ENCODE results near the gene ENTHD1.
"Not testable (repeated sequence)": the region's sequence is repeated elsewhere in the genome, so short reads cannot be mapped to it uniquely, and the experiment has no call there.

The ENTHD1 gene

GRCh38 chr22:39738746-39739145, 154.8 kb downstream of the ENTHD1 start:
- DNase-seq, result no peak
- H4K20me1 ChIP-seq (ENCODE audit: insufficient read depth, low read length), result no peaks in the 10 kb centered on the region
- TF ChIP-seq CTCF (IDR thresholded peaks at IDR 0.05; ENCODE audit: borderline replicate concordance, extremely low read depth, low read length, poor library complexity, severe bottlenecking) (no peak), EZH2 (IDR thresholded peaks at IDR 0.05; ENCODE audit: borderline replicate concordance, low read depth, low read length, severe bottlenecking) (no peak)

GRCh38 chr22:39735776-39736175, 157.8 kb downstream of the ENTHD1 start:
- H3K9ac ChIP-seq (ENCODE audit: low read depth, low read length), result no peak overlapping the region
- H4K20me1 ChIP-seq (ENCODE audit: insufficient read depth, low read length), result no peaks in the 10 kb centered on the region
- no peaks in the 10 kb centered on the region for H3K4me1 ChIP-seq (ENCODE audit: insufficient read depth, low read length)
- no peaks in the 10 kb centered on the region for H3K9me3 ChIP-seq (ENCODE audit: insufficient read depth, low read length, severe bottlenecking)
- no peak overlapping the region for H3K4me3 ChIP-seq (ENCODE audit: low read depth in 1 of 2, low read length in 2 of 2)
- ATAC-seq (ENCODE audit: insufficient read depth, low read depth) (no peak), DNase-seq (no peak)
- H3K27ac ChIP-seq (ENCODE audit: low read length), result no peak overlapping the region
- no peaks in the 10 kb centered on the region for H3K27me3 ChIP-seq (ENCODE audit: insufficient read depth, low read length, poor library complexity)
- H3K36me3 ChIP-seq (ENCODE audit: insufficient read depth, low read length), result no peaks in the 10 kb centered on the region
- H3K79me2 ChIP-seq (ENCODE audit: insufficient read depth, low read length), result no peaks in the 10 kb centered on the region
- TF ChIP-seq CTCF (IDR thresholded peaks at IDR 0.05; ENCODE audit: borderline replicate concordance, extremely low read depth, low read length, poor library complexity, severe bottlenecking) (no peak), EZH2 (IDR thresholded peaks at IDR 0.05; ENCODE audit: borderline replicate concordance, low read depth, low read length, severe bottlenecking) (no peak)
- no peak overlapping the region for H2AFZ ChIP-seq (ENCODE audit: low read depth, low read length)
- no peak overlapping the region for H3K4me2 ChIP-seq (ENCODE audit: insufficient read depth, low read length)

More at GRCh38 chr22:39738746-39739145, 154.8 kb downstream of the ENTHD1 start:
- H3K4me1 ChIP-seq (ENCODE audit: insufficient read depth, low read length), result peaks cover 6% of the 10 kb centered on the region; the same call in 1 of the 2 replicates
- ATAC-seq (ENCODE audit: insufficient read depth, low read depth), result no peak
- H3K27ac ChIP-seq (ENCODE audit: low read length), result no peak overlapping the region
- H3K4me2 ChIP-seq (ENCODE audit: insufficient read depth, low read length), result no peak overlapping the region
- H3K4me3 ChIP-seq (ENCODE audit: low read depth in 1 of 2, low read length in 2 of 2), result no peak overlapping the region
- H2AFZ ChIP-seq (ENCODE audit: low read depth, low read length), result no peak overlapping the region
- no peaks in the 10 kb centered on the region for H3K36me3 ChIP-seq (ENCODE audit: insufficient read depth, low read length)
- H3K27me3 ChIP-seq (ENCODE audit: insufficient read depth, low read length, poor library complexity), result no peaks in the 10 kb centered on the region
- H3K9me3 ChIP-seq (ENCODE audit: insufficient read depth, low read length, severe bottlenecking), result no peaks in the 10 kb centered on the region
- no peak overlapping the region for H3K9ac ChIP-seq (ENCODE audit: low read depth, low read length)
- no peaks in the 10 kb centered on the region for H3K79me2 ChIP-seq (ENCODE audit: insufficient read depth, low read length)

GRCh38 chr22:39734866-39735265, 158.7 kb downstream of the ENTHD1 start:
- no peak overlapping the region for H3K4me3 ChIP-seq (ENCODE audit: low read depth in 1 of 2, low read length in 2 of 2)

GRCh38 chr22:39734046-39734445, 159.5 kb downstream of the ENTHD1 start:
- not testable (repeated sequence) for H3K36me3 ChIP-seq (ENCODE audit: insufficient read depth, low read length); H3K27me3 ChIP-seq (ENCODE audit: insufficient read depth, low read length, poor library complexity); DNase-seq; H3K4me3 ChIP-seq (ENCODE audit: low read depth in 1 of 2, low read length in 2 of 2); H4K20me1 ChIP-seq (ENCODE audit: insufficient read depth, low read length); H3K79me2 ChIP-seq (ENCODE audit: insufficient read depth, low read length); H2AFZ ChIP-seq (ENCODE audit: low read depth, low read length); ATAC-seq (ENCODE audit: insufficient read depth, low read depth); H3K27ac ChIP-seq (ENCODE audit: low read length); H3K9ac ChIP-seq (ENCODE audit: low read depth, low read length); H3K4me1 ChIP-seq (ENCODE audit: insufficient read depth, low read length); H3K4me2 ChIP-seq (ENCODE audit: insufficient read depth, low read length); H3K9me3 ChIP-seq (ENCODE audit: insufficient read depth, low read length, severe bottlenecking)

More at GRCh38 chr22:39734866-39735265, 158.7 kb downstream of the ENTHD1 start:
- Histone ChIP-seq H3K9ac (ENCODE audit: low read depth, low read length) (no peak overlapping the region), H3K9me3 (ENCODE audit: insufficient read depth, low read length, severe bottlenecking) (no peaks in the 10 kb centered on the region), H4K20me1 (ENCODE audit: insufficient read depth, low read length) (no peaks in the 10 kb centered on the region), H3K79me2 (ENCODE audit: insufficient read depth, low read length) (no peaks in the 10 kb centered on the region), H2AFZ (ENCODE audit: low read depth, low read length) (no peak overlapping the region), H3K4me2 (ENCODE audit: insufficient read depth, low read length) (no peak overlapping the region), H3K36me3 (ENCODE audit: insufficient read depth, low read length) (no peaks in the 10 kb centered on the region), H3K4me1 (ENCODE audit: insufficient read depth, low read length) (no peaks in the 10 kb centered on the region), H3K27me3 (ENCODE audit: insufficient read depth, low read length, poor library complexity) (no peaks in the 10 kb centered on the region), H3K27ac (ENCODE audit: low read length) (no peak overlapping the region)
- TF ChIP-seq CTCF (IDR thresholded peaks at IDR 0.05; ENCODE audit: borderline replicate concordance, extremely low read depth, low read length, poor library complexity, severe bottlenecking) (no peak), EZH2 (IDR thresholded peaks at IDR 0.05; ENCODE audit: borderline replicate concordance, low read depth, low read length, severe bottlenecking) (no peak)
- DNase-seq (no peak), ATAC-seq (ENCODE audit: insufficient read depth, low read depth) (no peak)
